Measurements from ENCODE around the gene FILIP1.

FILIP1 gene

DNA sequence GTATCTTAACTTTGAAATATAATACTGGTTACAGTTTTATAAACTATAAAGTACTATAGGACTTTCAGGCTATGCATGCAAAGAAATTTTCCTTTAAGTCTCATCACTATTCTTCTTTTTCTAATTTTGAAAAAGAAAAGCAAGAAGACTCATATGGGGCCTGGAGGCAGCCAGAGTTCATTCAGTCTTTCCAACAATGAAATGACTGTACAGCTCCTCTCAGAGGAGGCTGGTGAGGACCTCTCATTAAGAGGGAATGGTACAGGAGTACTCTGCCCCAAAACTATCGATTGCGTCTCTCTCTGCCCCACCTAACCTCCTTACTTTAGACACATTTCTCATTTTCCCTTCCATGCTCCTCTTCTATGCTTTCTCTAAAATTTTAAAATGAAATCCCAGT, 66.3 kb downstream of the FILIP1 start:
- H3K36me3 ChIP-seq (ENCODE audit: control insufficient read depth, insufficient read depth, low read length) = no peaks in the 10 kb centered on the region
- DNase-seq = no peak
- H3K4me3 ChIP-seq (ENCODE audit: insufficient read depth, low read depth, low read length, poor library complexity, severe bottlenecking) = no peak overlapping the region
- H3K9me3 ChIP-seq (ENCODE audit: control insufficient read depth, low read length) = no peaks in the 10 kb centered on the region
- H3K27ac ChIP-seq (ENCODE audit: insufficient read depth, low read length, poor library complexity, severe bottlenecking) = no peak overlapping the region
- no peaks in the 10 kb centered on the region for H3K27me3 ChIP-seq (replicated peaks; ENCODE audit: control insufficient read depth, insufficient read depth, low read length, poor library complexity, severe bottlenecking)
- H3K4me1 ChIP-seq (ENCODE audit: control insufficient read depth, insufficient read depth, low read length, poor library complexity, severe bottlenecking) = no peaks in the 10 kb centered on the region

DNA sequence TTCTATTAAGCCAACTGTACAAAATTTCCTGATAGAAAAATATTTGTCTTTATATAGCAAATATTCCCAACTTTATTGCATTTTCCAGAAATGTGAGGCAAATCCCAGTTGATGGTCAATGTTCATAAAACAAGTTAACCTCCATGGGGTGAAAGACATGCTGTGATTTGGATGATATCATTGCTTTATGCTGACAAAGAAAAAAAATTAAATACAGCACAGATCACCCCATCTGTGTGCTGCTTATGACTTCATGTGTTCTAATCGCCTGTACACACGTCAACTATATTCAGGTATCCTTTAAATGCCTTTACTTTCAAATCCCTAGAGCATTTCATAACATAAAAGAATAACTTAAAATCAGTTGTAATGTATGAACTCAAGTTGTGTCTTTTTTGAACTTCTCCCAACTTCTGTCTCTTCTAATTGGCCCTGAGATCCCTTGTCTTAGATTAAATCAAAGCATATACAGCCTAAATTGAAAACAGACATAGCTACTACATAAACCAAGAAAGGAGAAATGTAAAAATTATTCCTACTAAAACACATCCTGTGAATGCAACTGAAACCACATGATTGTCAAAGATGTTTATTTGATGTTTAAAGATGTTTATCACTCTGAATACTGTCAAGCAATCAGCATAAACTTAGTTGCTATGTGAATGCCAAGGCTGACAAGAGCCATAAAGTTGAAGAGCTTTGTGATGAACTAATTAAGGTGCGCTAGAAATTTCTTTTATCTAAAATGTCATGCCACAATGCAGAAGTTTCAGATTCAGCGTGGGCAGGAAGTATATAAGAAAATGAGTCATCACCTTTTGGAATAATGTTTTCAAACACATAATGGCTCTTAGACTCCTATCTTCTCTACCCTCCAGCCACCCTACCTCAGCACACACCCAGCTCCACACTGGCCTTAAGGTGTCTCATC, 68.7 kb downstream of the FILIP1 start:
- DNase-seq = no peak
- H3K36me3 ChIP-seq (ENCODE audit: control insufficient read depth, insufficient read depth, low read length) = no peaks in the 10 kb centered on the region
- no peak overlapping the region for H3K4me3 ChIP-seq (ENCODE audit: insufficient read depth, low read depth, low read length, poor library complexity, severe bottlenecking)
- no peak overlapping the region for H3K27ac ChIP-seq (ENCODE audit: insufficient read depth, low read length, poor library complexity, severe bottlenecking)
- H3K27me3 ChIP-seq (replicated peaks; ENCODE audit: control insufficient read depth, insufficient read depth, low read length, poor library complexity, severe bottlenecking) = no peaks in the 10 kb centered on the region
- no peaks in the 10 kb centered on the region for H3K9me3 ChIP-seq (ENCODE audit: control insufficient read depth, low read length)
- no peaks in the 10 kb centered on the region for H3K4me1 ChIP-seq (ENCODE audit: control insufficient read depth, insufficient read depth, low read length, poor library complexity, severe bottlenecking)

DNA sequence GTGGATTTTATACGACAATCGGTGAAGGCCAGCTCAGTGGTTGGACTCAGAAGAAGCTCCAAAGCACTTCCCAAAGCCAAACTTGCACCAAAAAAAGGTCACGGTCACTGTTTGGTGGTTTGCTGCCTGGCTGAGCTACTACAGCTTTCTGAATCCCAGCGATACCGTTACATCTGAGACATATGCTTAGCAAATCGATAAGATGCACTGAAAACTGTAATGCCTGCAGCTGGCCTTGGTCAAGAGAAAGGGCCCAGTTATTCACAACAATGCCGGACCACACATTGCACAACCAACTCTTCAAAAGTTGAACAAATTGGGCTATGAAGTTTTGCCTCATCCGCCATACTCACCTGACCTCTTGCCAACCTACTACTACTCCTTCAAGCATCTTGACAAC, 70.2 kb downstream of the FILIP1 start:
- H3K27me3 ChIP-seq (replicated peaks; ENCODE audit: control insufficient read depth, insufficient read depth, low read length, poor library complexity, severe bottlenecking) = no peaks in the 10 kb centered on the region
- H3K36me3 ChIP-seq (ENCODE audit: control insufficient read depth, insufficient read depth, low read length) = no peaks in the 10 kb centered on the region
- no peaks in the 10 kb centered on the region for H3K4me1 ChIP-seq (ENCODE audit: control insufficient read depth, insufficient read depth, low read length, poor library complexity, severe bottlenecking)
- no peak for DNase-seq
- H3K27ac ChIP-seq (ENCODE audit: insufficient read depth, low read length, poor library complexity, severe bottlenecking) = no peak overlapping the region
- H3K4me3 ChIP-seq (ENCODE audit: insufficient read depth, low read depth, low read length, poor library complexity, severe bottlenecking) = no peak overlapping the region
- no peaks in the 10 kb centered on the region for H3K9me3 ChIP-seq (ENCODE audit: control insufficient read depth, low read length)

DNA sequence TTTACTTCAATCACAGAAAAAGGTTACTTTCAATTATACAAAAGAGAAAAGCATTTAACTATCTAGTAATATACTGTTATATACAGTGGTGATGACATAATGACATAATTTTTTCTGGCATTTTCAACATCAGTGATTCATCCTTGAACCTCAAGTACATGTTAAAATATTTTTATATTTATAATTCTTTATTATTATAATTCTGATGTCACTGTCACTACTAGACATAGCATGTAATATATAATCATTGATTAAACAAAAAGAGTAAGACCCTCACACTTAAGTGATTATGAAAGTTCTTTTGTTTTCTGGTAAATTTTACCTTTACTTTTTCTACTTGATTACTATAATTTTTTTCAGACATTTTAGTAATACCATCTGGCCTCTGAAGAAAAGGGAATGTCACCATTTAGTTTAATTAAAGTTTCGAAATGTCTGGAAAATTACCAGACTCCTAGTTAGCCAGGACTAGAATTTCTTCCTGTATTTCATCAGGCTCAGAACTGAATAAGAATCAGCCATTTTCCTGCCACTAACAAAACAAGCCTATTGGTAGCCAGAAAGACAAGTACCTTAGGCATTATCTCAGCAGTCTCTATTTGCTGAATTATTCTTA, 71.5 kb downstream of the FILIP1 start:
- Histone ChIP-seq H3K4me3 (ENCODE audit: insufficient read depth, low read depth, low read length, poor library complexity, severe bottlenecking) (no peak overlapping the region), H3K27ac (ENCODE audit: insufficient read depth, low read length, poor library complexity, severe bottlenecking) (no peak overlapping the region), H3K36me3 (ENCODE audit: control insufficient read depth, insufficient read depth, low read length) (no peaks in the 10 kb centered on the region), H3K9me3 (ENCODE audit: control insufficient read depth, low read length) (no peaks in the 10 kb centered on the region), H3K27me3 (replicated peaks; ENCODE audit: control insufficient read depth, insufficient read depth, low read length, poor library complexity, severe bottlenecking) (no peaks in the 10 kb centered on the region), H3K4me1 (ENCODE audit: control insufficient read depth, insufficient read depth, low read length, poor library complexity, severe bottlenecking) (no peaks in the 10 kb centered on the region)
- DNase-seq = no peak

DNA sequence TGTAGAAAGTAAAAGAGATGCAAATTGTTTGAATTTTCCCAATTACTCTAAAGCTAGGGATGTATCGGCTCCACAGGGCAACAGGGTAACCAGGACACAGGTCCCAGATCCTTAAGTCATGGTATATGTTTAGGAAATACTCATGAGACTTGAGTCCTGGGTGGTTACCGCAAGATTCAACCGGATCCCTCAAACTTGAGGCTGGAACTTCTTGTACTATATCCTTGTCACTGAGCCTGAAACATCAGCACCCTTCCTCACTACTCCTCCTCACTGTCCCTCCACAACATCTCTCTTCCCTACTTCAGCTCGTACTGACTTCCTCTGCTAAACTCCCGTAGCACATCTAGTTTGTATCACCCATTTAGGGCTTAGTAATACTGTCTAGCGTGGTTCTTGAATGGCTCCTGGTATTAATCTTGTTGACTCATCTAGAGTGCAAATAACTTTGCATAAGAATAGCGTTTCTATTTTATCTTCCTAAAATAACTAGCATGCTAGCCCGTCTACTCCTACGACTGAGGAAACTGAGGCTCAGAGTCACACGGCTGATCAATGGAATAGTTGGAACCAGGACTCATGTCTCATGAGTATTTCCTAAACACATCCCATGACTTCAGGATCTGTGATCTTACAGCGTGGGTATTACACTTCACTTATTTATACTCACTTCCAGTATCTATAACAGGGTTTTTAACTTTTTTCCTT, 72.1 kb downstream of the FILIP1 start:
- no peaks in the 10 kb centered on the region for H3K27me3 ChIP-seq (replicated peaks; ENCODE audit: control insufficient read depth, insufficient read depth, low read length, poor library complexity, severe bottlenecking)
- H3K36me3 ChIP-seq (ENCODE audit: control insufficient read depth, insufficient read depth, low read length) = no peaks in the 10 kb centered on the region
- no peak for DNase-seq
- no peaks in the 10 kb centered on the region for H3K9me3 ChIP-seq (ENCODE audit: control insufficient read depth, low read length)
- no peak overlapping the region for H3K4me3 ChIP-seq (ENCODE audit: insufficient read depth, low read depth, low read length, poor library complexity, severe bottlenecking)
- no peaks in the 10 kb centered on the region for H3K4me1 ChIP-seq (ENCODE audit: control insufficient read depth, insufficient read depth, low read length, poor library complexity, severe bottlenecking)
- H3K27ac ChIP-seq (ENCODE audit: insufficient read depth, low read length, poor library complexity, severe bottlenecking) = no peak overlapping the region

DNA sequence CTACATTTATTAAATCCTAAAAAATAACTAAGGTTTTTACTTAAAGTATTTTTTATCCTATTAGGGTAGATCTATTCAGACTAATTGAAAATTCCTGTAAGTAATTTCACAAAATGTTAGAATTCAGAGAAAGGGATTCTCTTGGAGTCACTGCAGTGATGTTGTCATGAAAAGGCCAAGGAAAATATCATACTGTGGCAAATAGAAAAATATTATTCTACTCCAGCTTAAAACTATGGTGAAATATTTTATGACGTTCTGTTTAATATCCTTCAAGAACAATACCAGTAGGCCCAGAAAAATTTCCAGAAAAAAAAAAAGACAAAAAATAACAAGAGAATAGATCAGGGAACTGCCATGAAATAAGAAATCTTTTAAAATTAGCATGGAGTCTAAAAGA, 73.6 kb downstream of the FILIP1 start:
- H3K9me3 ChIP-seq (ENCODE audit: control insufficient read depth, low read length) = no peaks in the 10 kb centered on the region
- no peaks in the 10 kb centered on the region for H3K27me3 ChIP-seq (replicated peaks; ENCODE audit: control insufficient read depth, insufficient read depth, low read length, poor library complexity, severe bottlenecking)
- H3K4me1 ChIP-seq (ENCODE audit: control insufficient read depth, insufficient read depth, low read length, poor library complexity, severe bottlenecking) = no peaks in the 10 kb centered on the region
- no peak overlapping the region for H3K4me3 ChIP-seq (ENCODE audit: insufficient read depth, low read depth, low read length, poor library complexity, severe bottlenecking)
- no peak overlapping the region for H3K27ac ChIP-seq (ENCODE audit: insufficient read depth, low read length, poor library complexity, severe bottlenecking)
- no peak for DNase-seq
- no peaks in the 10 kb centered on the region for H3K36me3 ChIP-seq (ENCODE audit: control insufficient read depth, insufficient read depth, low read length)

DNA sequence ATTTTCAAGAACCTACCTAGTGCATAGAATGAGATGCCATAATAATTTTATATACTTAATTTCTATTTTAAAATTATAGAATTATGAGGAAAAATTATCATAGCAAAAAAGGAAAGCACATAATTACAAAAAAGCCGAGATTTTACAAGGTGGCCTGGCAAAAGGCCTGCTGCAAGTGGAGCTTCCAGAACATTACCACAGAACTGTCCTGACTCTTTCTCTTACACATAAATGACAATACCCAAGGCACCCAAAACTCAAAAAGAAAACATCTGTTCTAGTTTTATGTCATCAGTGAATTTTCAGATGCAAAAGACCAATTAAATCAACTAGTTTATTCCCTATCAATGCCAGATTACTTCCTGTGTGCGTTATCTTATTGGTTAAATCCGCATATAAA, 74.2 kb downstream of the FILIP1 start:
- Histone ChIP-seq H3K4me3 (ENCODE audit: insufficient read depth, low read depth, low read length, poor library complexity, severe bottlenecking) (no peak overlapping the region), H3K27me3 (replicated peaks; ENCODE audit: control insufficient read depth, insufficient read depth, low read length, poor library complexity, severe bottlenecking) (no peaks in the 10 kb centered on the region), H3K27ac (ENCODE audit: insufficient read depth, low read length, poor library complexity, severe bottlenecking) (no peak overlapping the region), H3K4me1 (ENCODE audit: control insufficient read depth, insufficient read depth, low read length, poor library complexity, severe bottlenecking) (no peaks in the 10 kb centered on the region), H3K36me3 (ENCODE audit: control insufficient read depth, insufficient read depth, low read length) (no peaks in the 10 kb centered on the region), H3K9me3 (ENCODE audit: control insufficient read depth, low read length) (no peaks in the 10 kb centered on the region)
- DNase-seq = no peak

DNA sequence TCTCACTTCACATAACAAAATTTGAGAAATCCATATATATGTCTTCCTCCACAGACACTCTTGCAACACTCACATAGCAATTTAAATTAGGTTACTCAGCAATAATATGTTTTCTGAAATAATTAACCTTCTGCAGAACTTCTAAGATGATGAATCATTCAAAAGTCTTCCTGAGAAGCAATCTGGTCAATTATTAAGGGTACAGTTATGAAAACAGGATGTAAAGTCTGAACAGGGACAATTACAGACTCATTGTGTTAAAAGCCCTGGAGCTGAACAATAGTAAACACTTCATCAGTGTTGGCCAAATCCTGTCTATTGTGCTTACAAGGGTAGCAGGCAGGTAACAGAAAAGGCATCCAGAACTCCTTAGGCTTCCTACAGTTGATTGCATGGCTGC, 75.4 kb downstream of the FILIP1 start:
- H3K36me3 ChIP-seq (ENCODE audit: control insufficient read depth, insufficient read depth, low read length) = no peaks in the 10 kb centered on the region
- H3K27me3 ChIP-seq (replicated peaks; ENCODE audit: control insufficient read depth, insufficient read depth, low read length, poor library complexity, severe bottlenecking) = no peaks in the 10 kb centered on the region
- H3K27ac ChIP-seq (ENCODE audit: insufficient read depth, low read length, poor library complexity, severe bottlenecking) = no peak overlapping the region
- no peaks in the 10 kb centered on the region for H3K4me1 ChIP-seq (ENCODE audit: control insufficient read depth, insufficient read depth, low read length, poor library complexity, severe bottlenecking)
- no peak for DNase-seq
- no peaks in the 10 kb centered on the region for H3K9me3 ChIP-seq (ENCODE audit: control insufficient read depth, low read length)
- H3K4me3 ChIP-seq (ENCODE audit: insufficient read depth, low read depth, low read length, poor library complexity, severe bottlenecking) = no peak overlapping the region

DNA sequence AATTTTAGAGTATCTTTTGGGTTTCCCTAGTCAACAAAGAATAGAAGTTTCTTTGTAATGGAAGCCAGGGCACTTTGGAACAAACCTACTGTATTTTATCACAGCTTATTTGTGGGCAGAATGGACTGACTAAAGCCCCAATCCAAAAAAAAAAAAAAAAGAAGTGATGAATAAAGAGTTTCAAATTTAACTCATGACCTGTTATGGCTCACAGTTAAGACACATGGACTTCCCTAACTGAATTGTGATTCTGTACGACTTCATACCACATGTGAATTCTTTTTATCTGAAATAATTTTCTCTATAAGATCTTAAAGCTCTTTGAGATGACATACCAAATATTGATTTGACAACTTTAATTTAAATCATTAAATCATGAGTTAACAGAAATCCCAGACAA, 77.2 kb downstream of the FILIP1 start:
- H3K36me3 ChIP-seq (ENCODE audit: control insufficient read depth, insufficient read depth, low read length) = no peaks in the 10 kb centered on the region
- no peaks in the 10 kb centered on the region for H3K27me3 ChIP-seq (replicated peaks; ENCODE audit: control insufficient read depth, insufficient read depth, low read length, poor library complexity, severe bottlenecking)
- no peak for DNase-seq
- no peak overlapping the region for H3K27ac ChIP-seq (ENCODE audit: insufficient read depth, low read length, poor library complexity, severe bottlenecking)
- no peak overlapping the region for H3K4me3 ChIP-seq (ENCODE audit: insufficient read depth, low read depth, low read length, poor library complexity, severe bottlenecking)
- no peaks in the 10 kb centered on the region for H3K4me1 ChIP-seq (ENCODE audit: control insufficient read depth, insufficient read depth, low read length, poor library complexity, severe bottlenecking)
- H3K9me3 ChIP-seq (ENCODE audit: control insufficient read depth, low read length) = no peaks in the 10 kb centered on the region

DNA sequence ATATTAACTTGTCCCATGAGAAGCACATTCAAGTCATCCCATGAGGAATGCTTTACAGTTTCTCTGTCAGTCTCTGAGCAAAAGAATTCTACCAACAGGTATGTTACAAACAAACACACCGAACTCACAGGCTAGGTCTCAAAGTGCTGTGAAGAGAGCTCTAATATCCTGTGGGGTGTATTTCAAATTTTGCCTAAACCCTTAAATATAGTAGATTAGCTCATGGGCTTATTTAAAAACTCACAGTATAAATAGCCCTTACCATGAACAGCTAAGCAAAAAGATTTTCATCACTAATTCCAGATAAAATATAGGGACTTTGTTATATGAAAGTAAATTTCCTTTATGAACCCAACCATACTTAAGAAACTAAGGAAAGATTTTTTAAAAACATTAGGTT, 77.8 kb downstream of the FILIP1 start:
- no peaks in the 10 kb centered on the region for H3K4me1 ChIP-seq (ENCODE audit: control insufficient read depth, insufficient read depth, low read length, poor library complexity, severe bottlenecking)
- DNase-seq = no peak

More for the DNA sequence above, 77.8 kb downstream of the FILIP1 start:
- H3K27ac ChIP-seq (ENCODE audit: insufficient read depth, low read length, poor library complexity, severe bottlenecking) = no peak overlapping the region
- H3K27me3 ChIP-seq (replicated peaks; ENCODE audit: control insufficient read depth, insufficient read depth, low read length, poor library complexity, severe bottlenecking) = no peaks in the 10 kb centered on the region
- H3K9me3 ChIP-seq (ENCODE audit: control insufficient read depth, low read length) = no peaks in the 10 kb centered on the region
- no peaks in the 10 kb centered on the region for H3K36me3 ChIP-seq (ENCODE audit: control insufficient read depth, insufficient read depth, low read length)
- no peak overlapping the region for H3K4me3 ChIP-seq (ENCODE audit: insufficient read depth, low read depth, low read length, poor library complexity, severe bottlenecking)

Data from effector memory CD4-positive, alpha-beta T cell (primary cell).